Cardiac muscle cell (in vitro differentiated cells and primary cell): Measurements from ENCODE around the gene NPPB. TPM values are rescaled to one million over a fixed set of nuclear protein-coding genes. Genes with fewer than 3 reads are reported as not detected.

Source experiments
- DNase-seq, 2 donors: peaks; one replicate each; pipeline versions ENCODE4 v3.0.0 to v3.0.0-alpha.2; 2010 to 2017; ENCODE audit warnings: low read depth in 1 of 2, low spot score in 1 of 2
- H3K27ac ChIP-seq: fragments of 200-600 bp; sonication (generic); 2 replicates; pipeline ENCODE4 v1.5.1; 2016
- H3K27me3 ChIP-seq: fragments of 200-600 bp; sonication (generic); 2 replicates; pipeline ENCODE4 v1.6.0; 2016; ENCODE audit warnings: control low read depth
- H3K36me3 ChIP-seq: fragments of 200-600 bp; sonication (generic); 2 replicates; pipeline ENCODE4 v1.5.1; 2016; ENCODE audit warnings: control low read depth
- H3K4me1 ChIP-seq: fragments of 200-600 bp; sonication (generic); 2 replicates; pipeline ENCODE4 v1.8.1; 2017; ENCODE audit warnings: low read depth, mild to moderate bottlenecking, mixed run types
- H3K4me3 ChIP-seq: fragments of 200-600 bp; sonication (generic); 2 replicates; pipeline ENCODE4 v1.5.1; 2016; ENCODE audit warnings: mild to moderate bottlenecking
- H3K9me3 ChIP-seq: fragments of 200-600 bp; sonication (generic); 2 replicates; pipeline ENCODE4 v1.5.1; 2017; ENCODE audit warnings: low read depth, mild to moderate bottlenecking, control low read depth
- polyA plus RNA-seq: library from polyadenylated mRNA; unstranded; fragments of >200 nt; fragmentation: Nextera tagmentation; extraction: Ambion mirVana; gene quantifications from 2 replicates; pipeline ENCODE4 v1.2.1, GENCODE V29; 2016
- total RNA-seq: library from RNA; depleted of rRNA; stranded (reverse); fragments of >200 nt; gene quantifications from 2 replicates; pipeline ENCODE4 v1.2.3, GENCODE V29; 2016
- TF ChIP-seq, protein P1 (sequence below): IDR thresholded peaks from 2 replicates; pipeline ENCODE4 v1.5.1; 2012; ENCODE audit warnings: low read depth, mild to moderate bottlenecking, low read length

NPPB gene
- total and polyA plus RNA-seq, 2 experiments from 2014 or later, result 18.9 to 188 TPM

GRCh38 chr1:11885916-11886315, 27.2 kb upstream of the NPPB start:
- H3K27ac ChIP-seq, result no peak overlapping the region
- TF ChIP-seq, protein P1, sequence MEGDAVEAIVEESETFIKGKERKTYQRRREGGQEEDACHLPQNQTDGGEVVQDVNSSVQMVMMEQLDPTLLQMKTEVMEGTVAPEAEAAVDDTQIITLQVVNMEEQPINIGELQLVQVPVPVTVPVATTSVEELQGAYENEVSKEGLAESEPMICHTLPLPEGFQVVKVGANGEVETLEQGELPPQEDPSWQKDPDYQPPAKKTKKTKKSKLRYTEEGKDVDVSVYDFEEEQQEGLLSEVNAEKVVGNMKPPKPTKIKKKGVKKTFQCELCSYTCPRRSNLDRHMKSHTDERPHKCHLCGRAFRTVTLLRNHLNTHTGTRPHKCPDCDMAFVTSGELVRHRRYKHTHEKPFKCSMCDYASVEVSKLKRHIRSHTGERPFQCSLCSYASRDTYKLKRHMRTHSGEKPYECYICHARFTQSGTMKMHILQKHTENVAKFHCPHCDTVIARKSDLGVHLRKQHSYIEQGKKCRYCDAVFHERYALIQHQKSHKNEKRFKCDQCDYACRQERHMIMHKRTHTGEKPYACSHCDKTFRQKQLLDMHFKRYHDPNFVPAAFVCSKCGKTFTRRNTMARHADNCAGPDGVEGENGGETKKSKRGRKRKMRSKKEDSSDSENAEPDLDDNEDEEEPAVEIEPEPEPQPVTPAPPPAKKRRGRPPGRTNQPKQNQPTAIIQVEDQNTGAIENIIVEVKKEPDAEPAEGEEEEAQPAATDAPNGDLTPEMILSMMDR, result no peak

GRCh38 chr1:11882814-11883538, 24.2 kb upstream of the NPPB start:
- Histone ChIP-seq H3K4me1 (peaks cover 72% of the 10 kb centered on the region), H3K36me3 (no peaks in the 10 kb centered on the region), H3K9me3 (no peaks in the 10 kb centered on the region), H3K4me3 (no peak overlapping the region), H3K27ac (peak overlapping the region; percentile 88), H3K27me3 (no peaks in the 10 kb centered on the region)
- peak; percentile 50 to 99 for DNase-seq
- TF ChIP-seq, protein P1, result no peak

More at GRCh38 chr1:11885916-11886315, 27.2 kb upstream of the NPPB start:
- no peaks in the 10 kb centered on the region for H3K9me3 ChIP-seq
- no peaks in the 10 kb centered on the region for H3K27me3 ChIP-seq
- H3K4me1 ChIP-seq, result peaks cover 50% of the 10 kb centered on the region
- H3K4me3 ChIP-seq, result no peak overlapping the region
- no peaks in the 10 kb centered on the region for H3K36me3 ChIP-seq
- no peak for DNase-seq

- no peak for DNase-seq
- Histone ChIP-seq H3K9me3 (no peaks in the 10 kb centered on the region), H3K36me3 (no peaks in the 10 kb centered on the region), H3K27ac (peak overlapping the region; percentile 88), H3K27me3 (no peaks in the 10 kb centered on the region), H3K4me1 (peaks cover 61% of the 10 kb centered on the region), H3K4me3 (no peak overlapping the region)
- TF ChIP-seq, protein P1, result no peak
These were observed 23.1 kb upstream of the NPPB start for GRCh38 chr1:11881749-11882441.

GRCh38 chr1:11880911-11881748, 22.4 kb upstream of the NPPB start:
- H3K36me3 ChIP-seq, result no peaks in the 10 kb centered on the region
- H3K4me1 ChIP-seq, result peaks cover 54% of the 10 kb centered on the region
- no peak overlapping the region for H3K4me3 ChIP-seq
- H3K27ac ChIP-seq, result peak overlapping the region; percentile 88
- no peaks in the 10 kb centered on the region for H3K9me3 ChIP-seq
- no peaks in the 10 kb centered on the region for H3K27me3 ChIP-seq
- peak in 1 of 2 donors; percentile 85 for DNase-seq
- TF ChIP-seq, protein P1, result no peak

DNA sequence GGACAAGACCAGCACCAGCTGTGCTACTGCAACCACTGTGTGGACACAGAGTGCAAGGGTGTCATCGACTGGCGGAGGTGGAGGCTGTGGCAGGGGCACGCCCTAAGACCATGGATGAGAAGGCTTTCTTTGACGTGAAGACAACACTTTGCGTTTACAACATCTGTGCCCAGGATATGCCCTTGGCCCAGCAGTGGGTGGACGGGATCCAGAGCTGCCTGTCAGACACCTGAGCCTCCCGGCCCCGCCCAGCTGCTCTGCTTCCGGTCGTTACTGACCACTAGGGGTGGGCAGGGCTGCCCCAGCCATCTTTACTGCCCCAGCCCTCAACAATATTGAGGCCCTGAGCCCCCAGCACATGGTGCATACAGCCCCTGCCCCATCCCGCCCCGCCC, 21.4 kb upstream of the NPPB start:
- TF ChIP-seq, protein P1, result no peak
- Histone ChIP-seq H3K36me3 (no peaks in the 10 kb centered on the region), H3K27ac (peak overlapping the region; percentile 88), H3K9me3 (no peaks in the 10 kb centered on the region), H3K27me3 (no peaks in the 10 kb centered on the region), H3K4me3 (no peak overlapping the region), H3K4me1 (peaks cover 49% of the 10 kb centered on the region)
- DNase-seq, result no peak
